Activated CD4-positive, CD25-positive, alpha-beta regulatory T cell (primary cell): ENCODE data around the gene GARNL3.

Source experiments
- DNase-seq, 4 experiments: peaks; one replicate each; lab custom pipeline; 2025; lab: John Stamatoyannopoulos, UW

Gene GARNL3

GRCh38 chr9:127309715-127310114 lies 45.1 kb downstream of the GARNL3 start:
- no peak for DNase-seq

DNA sequence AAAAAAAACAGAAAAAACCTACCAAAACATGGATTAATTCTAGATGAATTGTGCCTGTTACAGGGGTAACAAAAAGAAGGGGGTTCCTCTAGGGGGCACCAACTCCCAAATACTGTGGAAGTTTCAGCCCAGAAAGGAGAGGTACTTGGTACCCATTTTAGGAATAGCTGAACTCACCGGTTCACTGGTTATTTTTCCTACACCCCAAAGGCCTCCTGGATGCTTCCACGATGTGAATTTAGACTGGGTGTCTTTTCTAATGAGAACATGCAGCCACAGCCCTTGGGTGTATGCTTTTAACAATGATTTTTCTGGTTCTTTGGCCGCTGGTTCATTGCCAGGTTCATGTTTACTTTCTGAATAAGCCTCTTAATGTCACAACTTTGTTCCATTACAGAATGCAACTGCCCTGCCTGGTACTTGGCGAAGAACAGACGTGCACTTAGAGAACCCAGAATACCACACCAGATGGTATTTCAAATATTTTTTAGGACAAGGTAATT lies 46.7 kb downstream of the GARNL3 start:
- no peak for DNase-seq

DNA sequence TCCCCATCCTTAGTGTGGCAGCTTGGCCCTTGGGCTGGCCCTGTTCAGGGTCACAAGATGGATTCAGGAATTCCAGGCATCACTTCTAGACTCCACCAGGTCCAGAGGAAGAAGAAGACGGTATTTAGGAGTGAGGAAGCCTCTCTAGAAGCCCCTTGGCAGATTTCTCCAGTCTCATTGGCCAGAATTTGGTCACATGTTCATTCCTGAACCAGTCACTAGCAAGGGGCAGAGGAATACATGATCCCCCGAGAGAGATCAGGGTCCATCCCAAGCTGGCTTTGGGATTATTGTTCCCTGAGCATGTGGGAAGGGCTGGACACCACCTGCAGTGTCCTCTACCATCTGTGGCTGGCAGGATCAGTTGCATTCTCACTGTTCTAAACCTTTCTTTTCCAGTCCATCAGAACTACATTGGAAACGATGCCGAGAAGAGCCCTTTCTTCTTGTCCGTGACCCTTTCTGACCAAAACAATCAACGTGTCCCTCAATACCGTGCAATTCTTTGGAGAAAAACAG lies 48.5 kb downstream of the GARNL3 start:
- no peak for DNase-seq

GRCh38 chr9:127314911-127315310 lies 50.3 kb downstream of the GARNL3 start:
- DNase-seq: no peak

DNA sequence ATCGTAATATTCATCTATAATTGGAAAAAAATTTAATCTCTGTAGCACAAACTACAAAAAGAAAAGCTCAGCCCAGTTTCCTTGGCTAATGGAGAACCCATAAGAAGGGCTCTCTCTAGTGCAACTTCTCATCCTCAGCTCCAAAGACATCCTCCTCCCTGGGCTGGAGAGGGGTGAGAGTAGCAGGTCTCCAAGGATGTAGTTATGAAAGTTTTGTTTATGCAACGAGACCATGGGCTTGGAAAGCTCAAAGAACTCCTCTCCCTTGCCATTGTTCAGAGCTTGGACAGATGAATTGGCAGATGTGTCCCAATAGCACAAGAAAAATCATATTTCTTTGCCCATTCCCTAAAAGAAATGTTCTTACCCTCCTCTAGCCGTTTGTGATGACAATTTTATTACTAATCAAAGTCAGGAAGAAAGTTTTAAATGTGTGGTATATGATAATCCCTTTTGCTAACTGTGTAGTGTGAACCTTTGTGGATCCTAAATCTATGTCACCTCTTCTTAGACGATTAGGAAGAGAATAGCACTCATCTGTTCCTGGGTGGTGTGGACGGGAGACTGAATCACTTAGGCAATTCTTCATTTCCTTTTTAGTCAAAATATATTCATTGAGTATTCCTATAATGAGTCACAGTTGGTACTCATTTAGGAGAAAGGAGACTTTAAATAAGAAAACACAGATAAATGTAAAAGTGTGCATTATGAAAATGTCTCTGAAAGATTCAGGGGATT lies 52.2 kb downstream of the GARNL3 start:
- no peak for DNase-seq

- no peak for DNase-seq
Observed at GRCh38 chr9:127318651-127319167, 54.1 kb downstream of the GARNL3 start.

- no peak for DNase-seq
Observed at GRCh38 chr9:127319366-127320114, 55.0 kb downstream of the GARNL3 start.

GRCh38 chr9:127320115-127320378 lies 55.5 kb downstream of the GARNL3 start:
- no peak for DNase-seq

GRCh38 chr9:127323393-127323792 lies 58.8 kb downstream of the GARNL3 start:
- no peak for DNase-seq

DNA sequence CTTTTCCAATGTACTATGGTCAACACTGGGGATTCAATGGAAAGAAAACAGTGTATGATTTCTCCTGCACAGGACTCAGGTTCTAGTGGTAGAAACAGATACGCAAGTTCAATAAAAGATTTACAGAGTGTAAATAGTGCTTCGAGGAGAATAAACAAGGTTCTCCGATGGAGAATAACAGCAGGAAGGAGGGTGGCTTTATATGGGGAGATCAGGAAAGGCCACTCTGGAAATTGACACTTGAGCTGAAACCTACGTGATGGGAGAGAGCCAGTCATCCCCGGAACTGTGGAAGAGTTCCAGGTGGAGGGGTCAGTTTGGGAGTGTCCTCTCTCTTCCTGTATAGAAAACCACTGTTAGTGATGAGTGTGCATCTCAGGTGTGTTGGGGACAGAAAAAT lies 65.9 kb downstream of the GARNL3 start:
- DNase-seq: no peak

GRCh38 chr9:127333221-127334064 lies 68.9 kb downstream of the GARNL3 start:
- no peak for DNase-seq

GRCh38 chr9:127334725-127335124 lies 70.2 kb downstream of the GARNL3 start:
- DNase-seq: no peak

DNA sequence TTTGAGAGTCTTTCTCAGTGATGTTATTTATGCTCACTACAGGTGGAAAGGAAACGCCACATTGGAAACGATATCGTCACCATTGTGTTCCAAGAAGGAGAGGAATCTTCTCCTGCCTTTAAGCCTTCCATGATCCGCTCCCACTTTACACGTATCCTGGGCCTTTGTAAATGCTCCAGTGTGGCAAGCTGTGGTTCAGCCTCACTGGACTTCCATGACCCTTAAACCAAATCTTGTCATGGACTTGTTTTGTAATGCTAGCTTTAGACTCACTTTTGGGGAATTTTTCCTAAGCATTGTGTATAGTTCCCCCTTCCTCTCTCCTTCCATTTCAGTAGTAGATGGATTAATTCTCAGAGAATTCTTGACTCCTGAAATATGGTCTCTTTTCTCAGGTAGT lies 71.5 kb downstream of the GARNL3 start:
- DNase-seq: no peak

DNA sequence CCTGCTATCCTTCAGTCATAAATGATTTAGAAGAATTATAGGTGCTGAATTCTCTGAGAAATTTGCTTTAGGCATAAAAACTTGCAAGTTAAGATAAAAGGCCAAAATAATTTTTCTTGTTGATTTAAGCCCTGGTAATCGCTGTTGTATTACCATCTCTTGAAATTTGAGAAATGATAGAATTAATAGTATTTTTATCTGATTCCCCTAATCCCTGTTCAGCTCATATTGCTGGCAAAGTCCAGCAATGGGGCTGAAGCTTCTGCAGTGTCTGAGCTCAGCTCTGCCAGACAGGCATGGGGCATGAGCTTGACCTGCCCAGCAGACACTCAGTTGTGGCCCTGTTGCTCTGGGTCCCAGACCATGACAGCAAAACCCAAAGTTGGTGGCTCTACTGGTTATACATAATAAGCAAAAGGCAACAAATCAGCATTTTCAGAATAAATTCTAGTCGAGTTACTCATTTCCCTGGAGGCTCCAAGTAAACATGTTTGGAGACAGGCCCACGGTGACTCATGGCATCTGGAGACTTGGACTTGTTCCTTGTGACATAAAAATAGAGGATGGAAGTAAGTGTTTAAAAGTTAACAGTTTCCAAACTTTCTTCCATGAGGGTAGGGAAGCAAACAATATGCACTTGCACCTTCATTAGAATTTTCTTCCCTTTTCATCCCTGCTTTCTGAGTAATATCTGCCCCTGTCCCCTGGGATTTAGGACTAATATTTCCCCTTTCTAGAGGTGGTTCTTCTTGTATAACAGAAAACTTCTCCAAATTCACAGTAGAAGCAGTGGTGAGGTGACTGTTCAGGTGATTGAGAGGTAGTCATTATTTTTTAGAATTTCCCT lies 72.2 kb downstream of the GARNL3 start:
- DNase-seq: no peak

DNA sequence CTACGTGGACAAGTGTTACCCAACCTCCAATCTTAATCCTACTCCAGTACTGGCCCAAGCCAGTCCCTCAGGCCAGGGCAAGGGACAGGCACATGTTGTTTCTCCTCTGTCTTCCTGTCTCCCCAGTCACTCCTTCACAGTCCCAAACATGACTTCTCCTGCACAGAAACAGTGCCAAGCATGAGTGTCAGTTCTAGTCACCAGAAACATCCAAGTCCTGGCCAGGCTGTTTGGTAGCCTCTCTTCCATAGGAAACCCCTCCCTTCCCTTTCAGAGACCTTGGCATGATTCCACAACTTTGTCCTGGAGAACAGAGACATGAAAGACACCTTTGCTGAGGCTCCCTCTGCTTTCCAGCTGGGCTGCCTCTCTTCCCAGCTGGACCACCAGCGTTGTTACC lies 76.1 kb downstream of the GARNL3 start:
- no peak for DNase-seq

DNA sequence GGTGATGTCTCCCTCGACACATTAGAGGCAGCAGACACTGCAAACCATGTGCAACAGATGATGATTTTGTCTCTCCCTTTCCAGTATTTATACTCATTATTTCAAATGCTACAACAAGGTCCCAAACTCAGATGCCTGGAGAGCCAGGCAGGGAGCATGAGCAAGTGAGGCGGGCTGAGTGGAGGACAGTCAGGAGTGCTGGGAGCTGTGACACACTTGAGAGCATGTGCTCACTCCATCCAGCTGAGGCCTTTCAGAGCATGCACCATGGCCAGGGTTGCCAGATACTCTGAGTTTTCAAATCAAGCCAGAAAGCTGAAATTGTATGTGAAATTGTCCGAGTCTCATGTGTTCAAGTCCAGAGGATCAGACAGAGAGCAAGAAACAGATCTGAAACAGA lies 76.6 kb downstream of the GARNL3 start:
- DNase-seq: no peak

- no peak for DNase-seq
Observed at GRCh38 chr9:127344368-127345000, 79.9 kb downstream of the GARNL3 start.

- no peak for DNase-seq
Observed at GRCh38 chr9:127345566-127345965, 81.0 kb downstream of the GARNL3 start.

- DNase-seq: no peak
Observed at GRCh38 chr9:127346584-127346983, 82.0 kb downstream of the GARNL3 start.

- no peak for DNase-seq
Observed at GRCh38 chr9:127347831-127348776, 83.5 kb downstream of the GARNL3 start.
